HL-60 (cell line): ENCODE data around the gene ADAMTS7.
"Not testable (repeated sequence)": the region's sequence is repeated elsewhere in the genome, so short reads cannot be mapped to it uniquely, and the experiment has no call there.

Experiments used
- DNase-seq, 2 experiments: peaks; one replicate each; pipeline ENCODE4 v3.0.0-alpha.2; 2010 to 2020; ENCODE audit warnings: low read depth in 1 of 2, low spot score in 1 of 2
- H3K27ac ChIP-seq: fragments of 250-450 bp; sonication (Bioruptor Pico); replicated peaks from 2 replicates; pipeline ENCODE4 v1.5.1; 2020; ENCODE audit warnings: mild to moderate bottlenecking, moderate library complexity
- H3K27me3 ChIP-seq: fragments of 250-450 bp; sonication (Bioruptor Pico); 2 replicates; pipeline ENCODE4 v1.5.1; 2021; ENCODE audit warnings: mild to moderate bottlenecking, moderate library complexity; ENCODE audit not compliant: insufficient read depth, poor library complexity, severe bottlenecking
- H3K4me3 ChIP-seq: replicated peaks from 2 replicates; pipeline ENCODE4 v1.5.1; 2011; ENCODE audit warnings: mild to moderate bottlenecking, control low read depth, low read length; ENCODE audit not compliant: insufficient read depth
- CTCF ChIP-seq: IDR thresholded peaks from one replicate; pipeline ENCODE4 v1.5.1; 2011; ENCODE audit warnings: low read length, control low read depth, inconsistent platforms; ENCODE audit not compliant: insufficient read depth
- GABPA ChIP-seq: IDR thresholded peaks from 2 replicates; pipeline ENCODE4 v1.6.1; 2012; ENCODE audit warnings: low read depth
- POLR2AphosphoS5 ChIP-seq: IDR thresholded peaks from 2 replicates; pipeline ENCODE4 v1.6.1; 2012; ENCODE audit warnings: low read depth
- REST ChIP-seq: IDR thresholded peaks from 2 replicates; pipeline ENCODE4 v1.6.1; 2012; ENCODE audit warnings: low read depth; ENCODE audit not compliant: insufficient replicate concordance
- SPI1 ChIP-seq: IDR thresholded peaks from 2 replicates; pipeline ENCODE4 v1.6.1; 2012; ENCODE audit warnings: low read depth, mild to moderate bottlenecking, borderline replicate concordance

ADAMTS7 gene

GRCh38 chr15:78850352-78850751, 39.1 kb upstream of the ADAMTS7 start:
- H3K27me3 ChIP-seq = no peaks in the 10 kb centered on the region
- H3K27ac ChIP-seq = no peak overlapping the region
- no peak overlapping the region for H3K4me3 ChIP-seq
- no peak for TF ChIP-seq REST
- no peak for TF ChIP-seq POLR2AphosphoS5
- TF ChIP-seq GABPA = no peak
- TF ChIP-seq CTCF = no peak
- TF ChIP-seq SPI1 = no peak
- no peak for DNase-seq

- not testable (repeated sequence) for H3K27ac ChIP-seq, DNase-seq, H3K27me3 ChIP-seq, H3K4me3 ChIP-seq
These were observed 36.2 kb upstream of the ADAMTS7 start for GRCh38 chr15:78847387-78847906.

GRCh38 chr15:78846906-78847305, 35.6 kb upstream of the ADAMTS7 start:
- not testable (repeated sequence) for H3K27me3 ChIP-seq, H3K4me3 ChIP-seq, H3K27ac ChIP-seq, DNase-seq

GRCh38 chr15:78842519-78842918, 31.3 kb upstream of the ADAMTS7 start:
- TF ChIP-seq GABPA (no peak), POLR2AphosphoS5 (no peak), REST (no peak), CTCF (no peak), SPI1 (no peak)
- Histone ChIP-seq H3K27me3 (no peaks in the 10 kb centered on the region), H3K27ac (no peak overlapping the region), H3K4me3 (no peak overlapping the region)
- no peak for DNase-seq

- DNase-seq = no peak
- H3K27ac ChIP-seq = no peak overlapping the region
- TF ChIP-seq CTCF = no peak
- TF ChIP-seq SPI1 = no peak
- TF ChIP-seq REST = no peak
- no peak for TF ChIP-seq POLR2AphosphoS5
- TF ChIP-seq GABPA = no peak
- H3K4me3 ChIP-seq = no peak overlapping the region
- H3K27me3 ChIP-seq = no peaks in the 10 kb centered on the region
These were observed 30.6 kb upstream of the ADAMTS7 start for GRCh38 chr15:78841891-78842290.
